ENCODE results near the gene BMPR1A.

DNA sequence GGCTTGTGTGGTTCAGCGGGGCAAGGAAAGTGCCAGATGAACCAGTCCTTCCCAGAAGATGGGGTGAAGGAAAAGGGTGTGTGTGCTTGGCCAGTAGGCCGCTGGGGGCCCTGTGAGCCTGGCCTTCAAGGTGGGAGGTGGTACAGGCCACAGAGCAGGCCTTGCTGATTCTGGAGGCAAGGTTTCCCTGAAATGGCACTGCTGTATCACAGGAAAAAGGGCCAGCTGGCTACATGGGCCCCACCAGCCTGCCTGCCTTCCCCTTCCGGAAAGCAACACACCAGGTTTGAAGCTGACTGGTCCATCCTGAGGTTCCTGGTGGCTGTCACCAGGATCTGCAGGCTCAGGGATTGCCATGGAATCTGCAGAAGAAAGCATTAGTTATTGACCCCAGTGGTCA is 188.5 kb downstream of the BMPR1A start:
- TF ChIP-seq, protein P1, sequence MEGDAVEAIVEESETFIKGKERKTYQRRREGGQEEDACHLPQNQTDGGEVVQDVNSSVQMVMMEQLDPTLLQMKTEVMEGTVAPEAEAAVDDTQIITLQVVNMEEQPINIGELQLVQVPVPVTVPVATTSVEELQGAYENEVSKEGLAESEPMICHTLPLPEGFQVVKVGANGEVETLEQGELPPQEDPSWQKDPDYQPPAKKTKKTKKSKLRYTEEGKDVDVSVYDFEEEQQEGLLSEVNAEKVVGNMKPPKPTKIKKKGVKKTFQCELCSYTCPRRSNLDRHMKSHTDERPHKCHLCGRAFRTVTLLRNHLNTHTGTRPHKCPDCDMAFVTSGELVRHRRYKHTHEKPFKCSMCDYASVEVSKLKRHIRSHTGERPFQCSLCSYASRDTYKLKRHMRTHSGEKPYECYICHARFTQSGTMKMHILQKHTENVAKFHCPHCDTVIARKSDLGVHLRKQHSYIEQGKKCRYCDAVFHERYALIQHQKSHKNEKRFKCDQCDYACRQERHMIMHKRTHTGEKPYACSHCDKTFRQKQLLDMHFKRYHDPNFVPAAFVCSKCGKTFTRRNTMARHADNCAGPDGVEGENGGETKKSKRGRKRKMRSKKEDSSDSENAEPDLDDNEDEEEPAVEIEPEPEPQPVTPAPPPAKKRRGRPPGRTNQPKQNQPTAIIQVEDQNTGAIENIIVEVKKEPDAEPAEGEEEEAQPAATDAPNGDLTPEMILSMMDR (conservative IDR thresholded peaks at IDR 0.05; ENCODE audit: low read length) = no peak
- TF ChIP-seq EZH2phosphoT487 (IDR thresholded peaks at IDR 0.05; ENCODE audit: borderline replicate concordance) = no peak

Measured in Loucy (cell line).